COLO668 (cell line): ENCODE results near the gene CDC42BPA.
"Not testable (repeated sequence)": the region's sequence is repeated elsewhere in the genome, so short reads cannot be mapped to it uniquely, and the experiment has no call there.

ENCODE experiments used
- DNase-seq: peaks from one replicate; lab custom pipeline; 2025; ENCODE audit not compliant: unreplicated experiment; lab: John Stamatoyannopoulos, UW

Gene CDC42BPA

GRCh38 chr1:227336136-227336535 is 17.8 kb upstream of the CDC42BPA start:
- not testable (repeated sequence) for DNase-seq

GRCh38 chr1:227335242-227336020 is 17.1 kb upstream of the CDC42BPA start:
- DNase-seq: no peak

GRCh38 chr1:227333423-227333822 is 15.1 kb upstream of the CDC42BPA start:
- DNase-seq: no peak

GRCh38 chr1:227330279-227331076 is 12.2 kb upstream of the CDC42BPA start:
- no peak for DNase-seq

- no peak for DNase-seq
Measured at GRCh38 chr1:227328405-227329019, 10.2 kb upstream of the CDC42BPA start.

- DNase-seq: no peak
Measured at GRCh38 chr1:227325156-227325555, 6.9 kb upstream of the CDC42BPA start.

- DNase-seq: no peak
Measured at GRCh38 chr1:227323967-227324268, 5.6 kb upstream of the CDC42BPA start.

GRCh38 chr1:227323171-227323966 is 5.1 kb upstream of the CDC42BPA start:
- DNase-seq: no peak

- no peak for DNase-seq
Measured at GRCh38 chr1:227322376-227322775, 4.1 kb upstream of the CDC42BPA start.

- no peak for DNase-seq
Measured at GRCh38 chr1:227321035-227321434, 2.7 kb upstream of the CDC42BPA start.

GRCh38 chr1:227320476-227320875 is 2.2 kb upstream of the CDC42BPA start:
- peak; percentile 38 for DNase-seq

GRCh38 chr1:227318853-227319607 is 738 bp upstream of the CDC42BPA start:
- DNase-seq: peak; percentile 77

- peak; percentile 71 for DNase-seq
Measured at GRCh38 chr1:227317523-227318015, 723 bp downstream of the CDC42BPA start.

- DNase-seq: peak; percentile 24
Measured at GRCh38 chr1:227317011-227317451, 1.3 kb downstream of the CDC42BPA start.

- no peak for DNase-seq
Measured at GRCh38 chr1:227316456-227316855, 1.8 kb downstream of the CDC42BPA start.

- DNase-seq: no peak
Measured at GRCh38 chr1:227315629-227316346, 2.5 kb downstream of the CDC42BPA start.

- no peak for DNase-seq
Measured at GRCh38 chr1:227314014-227314848, 4.1 kb downstream of the CDC42BPA start.

- no peak for DNase-seq
Measured at GRCh38 chr1:227312361-227313025, 5.8 kb downstream of the CDC42BPA start.
